Gastrocnemius medialis (tissue), 4 donors: Measurements from ENCODE around the gene GRAMD2B. TPM values are rescaled to one million over a fixed set of nuclear protein-coding genes. Genes with fewer than 3 reads are reported as not detected.

Experiments used
- ATAC-seq, 2 donors: fragments of 150-250 bp; one replicate each; pipeline ENCODE4 v1.9.1; 2016
- DNase-seq, 2 donors: peaks; one replicate each; pipeline ENCODE4 v3.0.0-alpha.2; 2019
- H3K27ac ChIP-seq, 4 donors: fragments of 200-600 bp; sonication (generic); 1 replicate in 1 of 4; 2 replicates in 3 of 4; pipeline ENCODE4 v1.5.1; 2016 to 2018; ENCODE audit warnings: mild to moderate bottlenecking in 2 of 4, moderate library complexity in 1 of 4
- H3K27me3 ChIP-seq, 3 donors: fragments of 200-600 bp; sonication (generic) in 2 of 3; 1 replicate in 1 of 3; 2 replicates in 2 of 3; pipeline versions ENCODE4 v1.5.1 to v1.6.0; 2016 to 2019; ENCODE audit warnings: mild to moderate bottlenecking in 1 of 3, moderate library complexity in 1 of 3
- H3K36me3 ChIP-seq, 2 donors: fragments of 200-600 bp; sonication (generic) in 1 of 2; one replicate each; pipeline ENCODE4 v1.5.1; 2017 to 2018
- H3K4me1 ChIP-seq, 2 donors: fragments of 200-600 bp; sonication (generic) in 1 of 2; one replicate each; pipeline ENCODE4 v1.5.1; 2016 to 2017; ENCODE audit warnings: mild to moderate bottlenecking in 2 of 2
- H3K4me3 ChIP-seq, 4 donors: fragments of 200-600 bp; sonication (generic) in 3 of 4; 1 replicate in 1 of 4; 2 replicates in 3 of 4; pipeline ENCODE4 v1.5.1; 2016 to 2019; ENCODE audit warnings: mild to moderate bottlenecking in 2 of 4
- H3K9me3 ChIP-seq, 3 donors: fragments of 200-600 bp; sonication (generic) in 2 of 3; 1 replicate in 1 of 3; 2 replicates in 2 of 3; pipeline ENCODE4 v1.5.1; 2016 to 2019
- CTCF ChIP-seq, 5 experiments: fragments of 450-650 bp in 3 of 5; fragments of 200-600 bp in 2 of 5; sonication (generic) in 2 of 5; IDR thresholded peaks in 4 of 5; conservative IDR thresholded peaks in 1 of 5; 1 replicate in 4 of 5; 2 replicates in 1 of 5; pipeline ENCODE4 v1.5.1; 2016 to 2019; ENCODE audit warnings: antibody characterized with exemption in 5 of 5, mild to moderate bottlenecking in 3 of 5, moderate library complexity in 3 of 5
- POLR2A ChIP-seq, 2 donors: fragments of 450-650 bp; IDR thresholded peaks; one replicate each; pipeline ENCODE4 v1.6.1; 2017; ENCODE audit warnings: antibody characterized with exemption in 2 of 2, mild to moderate bottlenecking in 2 of 2, moderate library complexity in 2 of 2
- in situ Hi-C, 4 donors: fragments of 200-750 bp; cut with MboI; loops; one replicate each; pipeline versions ENCODE4 v1.15.0 to v1.8.0; 2017; ENCODE audit warnings: low sequenced_read_pairs in 4 of 4
- intact Hi-C: fragments of 100-400 bp; cut with DNase I; formaldehyde crosslinking; loops from one replicate; pipeline ENCODE4 v1.15.1; 2023; ENCODE audit warnings: low total_unique reads
- total RNA-seq, 4 donors: library from RNA; depleted of rRNA; stranded (reverse); fragments of >200 nt; gene quantifications; one replicate each; pipeline versions ENCODE4 v1.1.0 to v1.2.3, GENCODE V29; 2016

Gene GRAMD2B
- total RNA-seq, 4 donors from 2014 or later = 4.6 to 10.4 (median 8.9) TPM

- H3K4me3 ChIP-seq = no peak overlapping the region
- no peaks in the 10 kb centered on the region for H3K36me3 ChIP-seq
- no peaks in the 10 kb centered on the region for H3K4me1 ChIP-seq
- no peak for ATAC-seq
- DNase-seq = no peak
- no peak for TF ChIP-seq POLR2A (IDR thresholded peaks at IDR 0.05)
- no peak for TF ChIP-seq CTCF (IDR thresholded peaks at IDR 0.05 in 4 of 5, conservative IDR thresholded peaks at IDR 0.05 in 1 of 5)
- intact Hi-C loops = no loop called here
- in situ Hi-C loops = no loop called here
- no peaks in the 10 kb centered on the region for H3K27me3 ChIP-seq
- H3K9me3 ChIP-seq = no peaks in the 10 kb centered on the region
- H3K27ac ChIP-seq = no peak overlapping the region
Measured at GRCh38 chr5:126460459-126460858, 37.2 kb downstream of the GRAMD2B start.

- DNase-seq (no peak), ATAC-seq (no peak)
- no peaks in the 10 kb centered on the region for H3K9me3 ChIP-seq
- intact Hi-C loops = no loop called here
- in situ Hi-C loops = no loop called here
- no peaks in the 10 kb centered on the region for H3K36me3 ChIP-seq
- H3K27ac ChIP-seq = no peak overlapping the region
- H3K4me1 ChIP-seq = no peaks in the 10 kb centered on the region
- TF ChIP-seq POLR2A (IDR thresholded peaks at IDR 0.05) = no peak
- no peak for TF ChIP-seq CTCF (IDR thresholded peaks at IDR 0.05 in 4 of 5, conservative IDR thresholded peaks at IDR 0.05 in 1 of 5)
- no peak overlapping the region for H3K4me3 ChIP-seq
- H3K27me3 ChIP-seq = no peaks in the 10 kb centered on the region
Measured at GRCh38 chr5:126460977-126461376, 37.8 kb downstream of the GRAMD2B start.

DNA sequence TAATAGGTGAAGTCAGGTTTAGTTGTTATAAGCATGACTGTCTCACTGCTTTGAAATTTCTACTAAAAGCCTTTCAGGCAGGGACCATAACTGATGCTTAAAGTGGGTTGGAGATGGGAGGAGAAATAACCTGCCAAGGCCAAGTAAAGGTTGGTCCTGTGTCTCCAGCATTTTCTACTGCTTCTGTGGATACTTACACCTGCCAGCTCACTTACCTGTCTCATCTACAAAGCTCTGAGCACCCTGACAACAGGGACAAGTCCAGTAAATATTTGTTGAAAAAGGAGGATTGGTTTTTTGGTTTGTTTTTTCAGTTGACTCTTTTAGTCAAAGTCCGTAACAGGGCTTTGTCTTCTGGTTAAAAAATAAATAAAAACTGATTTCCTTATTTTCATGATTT lies 38.6 kb downstream of the GRAMD2B start:
- H3K27me3 ChIP-seq = no peaks in the 10 kb centered on the region

GRCh38 chr5:126462239-126463014 lies 39.2 kb downstream of the GRAMD2B start:
- no peak for ATAC-seq
- intact Hi-C loops = no loop called here
- in situ Hi-C loops = no loop called here
- Histone ChIP-seq H3K4me1 (no peaks in the 10 kb centered on the region), H3K27ac (no peak overlapping the region), H3K27me3 (no peaks in the 10 kb centered on the region), H3K36me3 (no peaks in the 10 kb centered on the region), H3K9me3 (no peaks in the 10 kb centered on the region), H3K4me3 (no peak overlapping the region)
- no peak for TF ChIP-seq POLR2A (IDR thresholded peaks at IDR 0.05)
- TF ChIP-seq CTCF (IDR thresholded peaks at IDR 0.05 in 4 of 5, conservative IDR thresholded peaks at IDR 0.05 in 1 of 5) = no peak
- DNase-seq = no peak

More for the DNA sequence above, 38.6 kb downstream of the GRAMD2B start:
- Histone ChIP-seq H3K27ac (no peak overlapping the region), H3K9me3 (no peaks in the 10 kb centered on the region), H3K4me1 (no peaks in the 10 kb centered on the region), H3K4me3 (no peak overlapping the region), H3K36me3 (no peaks in the 10 kb centered on the region)
- intact Hi-C loops (no loop called here), in situ Hi-C loops (no loop called here)
- DNase-seq (no peak), ATAC-seq (no peak)
- TF ChIP-seq POLR2A (IDR thresholded peaks at IDR 0.05) = no peak
- no peak for TF ChIP-seq CTCF (IDR thresholded peaks at IDR 0.05 in 4 of 5, conservative IDR thresholded peaks at IDR 0.05 in 1 of 5)
